ENCODE data around the gene DENND1A.

GRCh38 chr9:123746765-123747164, 183.2 kb downstream of the DENND1A start:
- no peak for TF ChIP-seq POLR2AphosphoS5 (IDR thresholded peaks at IDR 0.05; ENCODE audit: borderline replicate concordance, low read depth, low read length)
- no peak for TF ChIP-seq EZH2 (IDR thresholded peaks at IDR 0.05)
- no peak for TF ChIP-seq FOXP2 (optimal IDR thresholded peaks at IDR 0.05; ENCODE audit: control extremely low read depth, extremely low read length, insufficient read depth)
